ENCODE results near the gene BANK1.

The BANK1 gene

DNA sequence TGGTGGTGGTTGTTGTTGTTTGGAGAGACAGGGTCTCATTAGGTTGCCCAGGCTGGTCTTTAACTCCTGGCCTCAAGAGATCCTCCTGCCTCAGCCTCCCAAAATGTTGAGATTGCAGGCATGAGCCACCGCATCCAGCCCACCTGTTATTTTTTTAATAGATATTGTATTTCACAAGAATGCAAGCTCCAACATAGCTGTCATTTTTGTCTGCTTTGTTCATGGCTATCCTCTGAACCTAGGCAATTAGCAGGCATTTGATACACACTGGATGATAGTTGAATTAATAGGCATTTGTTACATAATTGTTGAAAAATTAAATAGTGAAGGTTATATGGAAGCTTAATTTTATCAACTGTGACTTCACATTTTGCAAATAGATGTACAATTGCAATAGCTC is 64.7 kb downstream of the BANK1 start:
- no peaks in the 10 kb centered on the region for H3K9me3 ChIP-seq (ENCODE audit: control insufficient read depth in 1 of 2, low read length in 2 of 2)
- no peaks in the 10 kb centered on the region for H3K27me3 ChIP-seq (ENCODE audit: low read depth, low read length)
- no peaks in the 10 kb centered on the region for H3K36me3 ChIP-seq (ENCODE audit: control insufficient read depth in 1 of 2, insufficient read depth in 2 of 2, low read length in 2 of 2)
- H3K4me3 ChIP-seq (ENCODE audit: low read depth in 1 of 2, low read length in 2 of 2): no peak overlapping the region
- no peaks in the 10 kb centered on the region for H3K4me1 ChIP-seq (ENCODE audit: control insufficient read depth in 1 of 2, insufficient read depth in 2 of 2, low read length in 2 of 2)
- no peak overlapping the region for H3K27ac ChIP-seq (ENCODE audit: low read length)

DNA sequence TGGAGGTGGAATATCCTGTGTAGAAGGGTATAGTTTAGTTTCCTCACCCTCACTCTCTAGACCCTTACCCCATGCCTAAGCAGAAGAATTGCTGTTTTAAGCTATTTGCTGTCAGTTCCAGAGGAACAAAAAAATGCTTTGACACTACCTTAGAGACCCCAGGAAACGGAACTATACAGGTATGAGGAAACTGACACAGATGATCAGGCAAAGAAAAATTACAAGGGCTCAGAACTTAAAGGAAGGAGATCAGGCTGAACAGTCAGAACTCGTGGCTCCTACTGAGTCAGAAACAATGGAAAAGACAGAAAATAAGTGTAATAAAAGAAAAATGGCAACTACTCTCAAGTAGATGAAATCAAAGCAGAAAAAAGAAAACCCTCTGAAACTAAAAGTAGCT is 65.6 kb downstream of the BANK1 start:
- Histone ChIP-seq H3K9me3 (ENCODE audit: control insufficient read depth in 1 of 2, low read length in 2 of 2) (no peaks in the 10 kb centered on the region), H3K4me1 (ENCODE audit: control insufficient read depth in 1 of 2, insufficient read depth in 2 of 2, low read length in 2 of 2) (no peaks in the 10 kb centered on the region), H3K36me3 (ENCODE audit: control insufficient read depth in 1 of 2, insufficient read depth in 2 of 2, low read length in 2 of 2) (no peaks in the 10 kb centered on the region), H3K27me3 (ENCODE audit: low read depth, low read length) (no peaks in the 10 kb centered on the region), H3K27ac (ENCODE audit: low read length) (no peak overlapping the region), H3K4me3 (ENCODE audit: low read depth in 1 of 2, low read length in 2 of 2) (no peak overlapping the region)

DNA sequence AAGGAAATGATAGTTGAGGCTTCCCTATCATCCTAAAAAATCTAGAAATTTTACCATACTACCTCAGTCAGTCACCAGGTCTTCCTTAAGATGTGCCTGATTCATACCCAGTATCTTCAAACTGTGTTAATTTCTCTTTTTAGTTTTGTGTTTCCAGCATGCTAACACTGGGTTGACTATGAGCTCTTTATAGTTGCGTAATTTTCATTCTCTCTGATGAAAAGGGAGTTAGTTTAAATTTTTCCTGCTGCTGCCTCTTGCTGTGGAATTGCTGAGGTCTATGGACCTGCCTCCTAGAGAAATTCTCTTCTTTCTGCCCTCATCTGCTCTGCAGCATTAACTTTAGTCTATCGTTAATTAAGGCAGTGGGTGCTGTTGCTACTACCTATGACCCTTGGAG is 66.6 kb downstream of the BANK1 start:
- Histone ChIP-seq H3K27ac (ENCODE audit: low read length) (no peak overlapping the region), H3K36me3 (ENCODE audit: control insufficient read depth in 1 of 2, insufficient read depth in 2 of 2, low read length in 2 of 2) (no peaks in the 10 kb centered on the region), H3K4me3 (ENCODE audit: low read depth in 1 of 2, low read length in 2 of 2) (no peak overlapping the region)

DNA sequence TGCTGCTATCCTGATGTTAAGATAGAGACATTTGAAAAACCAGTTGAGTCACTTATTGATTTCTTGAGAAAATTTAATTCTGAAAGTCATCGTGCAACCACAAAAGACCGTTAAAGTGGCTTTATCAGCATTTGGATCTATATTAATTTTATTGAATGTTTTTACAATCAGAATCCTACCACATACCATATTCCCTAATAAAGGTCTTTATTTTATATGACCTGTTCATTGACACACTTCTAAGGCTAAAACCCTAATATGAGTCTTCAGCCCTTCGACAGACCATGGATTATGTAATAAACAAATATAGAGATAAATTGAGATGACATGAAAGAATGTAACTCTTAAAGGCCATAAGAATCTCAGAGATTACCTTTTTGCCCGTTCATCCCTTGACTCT is 68.1 kb downstream of the BANK1 start:
- H3K4me3 ChIP-seq (ENCODE audit: low read depth in 1 of 2, low read length in 2 of 2): no peak overlapping the region
- H3K27ac ChIP-seq (ENCODE audit: low read length): no peak overlapping the region
- no peaks in the 10 kb centered on the region for H3K9me3 ChIP-seq (ENCODE audit: control insufficient read depth in 1 of 2, low read length in 2 of 2)
- H3K27me3 ChIP-seq (ENCODE audit: low read depth, low read length): no peaks in the 10 kb centered on the region
- H3K36me3 ChIP-seq (ENCODE audit: control insufficient read depth in 1 of 2, insufficient read depth in 2 of 2, low read length in 2 of 2): no peaks in the 10 kb centered on the region
- no peaks in the 10 kb centered on the region for H3K4me1 ChIP-seq (ENCODE audit: control insufficient read depth in 1 of 2, insufficient read depth in 2 of 2, low read length in 2 of 2)

More for the DNA sequence above, 66.6 kb downstream of the BANK1 start:
- Histone ChIP-seq H3K4me1 (ENCODE audit: control insufficient read depth in 1 of 2, insufficient read depth in 2 of 2, low read length in 2 of 2) (no peaks in the 10 kb centered on the region), H3K27me3 (ENCODE audit: low read depth, low read length) (no peaks in the 10 kb centered on the region), H3K9me3 (ENCODE audit: control insufficient read depth in 1 of 2, low read length in 2 of 2) (no peaks in the 10 kb centered on the region)

DNA sequence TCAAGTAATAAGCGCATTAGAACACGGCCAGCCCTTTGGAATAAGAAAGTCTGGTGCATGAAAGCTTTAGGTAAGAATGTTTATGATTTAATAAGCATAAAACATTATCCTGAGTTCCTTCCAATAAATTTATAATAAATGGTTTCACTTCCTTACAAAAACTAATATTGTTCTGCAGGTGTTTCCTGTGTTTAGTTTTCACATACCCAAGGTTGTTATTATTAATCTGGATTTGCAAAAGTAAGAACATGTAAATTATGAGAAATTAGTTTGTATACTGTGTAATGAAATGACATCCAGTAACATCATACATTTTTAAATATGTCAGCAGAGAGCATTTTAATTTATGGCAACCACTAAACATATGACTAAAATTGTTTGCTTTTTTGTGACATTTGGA is 72.1 kb downstream of the BANK1 start:
- no peak overlapping the region for H3K4me3 ChIP-seq (ENCODE audit: low read depth in 1 of 2, low read length in 2 of 2)

DNA sequence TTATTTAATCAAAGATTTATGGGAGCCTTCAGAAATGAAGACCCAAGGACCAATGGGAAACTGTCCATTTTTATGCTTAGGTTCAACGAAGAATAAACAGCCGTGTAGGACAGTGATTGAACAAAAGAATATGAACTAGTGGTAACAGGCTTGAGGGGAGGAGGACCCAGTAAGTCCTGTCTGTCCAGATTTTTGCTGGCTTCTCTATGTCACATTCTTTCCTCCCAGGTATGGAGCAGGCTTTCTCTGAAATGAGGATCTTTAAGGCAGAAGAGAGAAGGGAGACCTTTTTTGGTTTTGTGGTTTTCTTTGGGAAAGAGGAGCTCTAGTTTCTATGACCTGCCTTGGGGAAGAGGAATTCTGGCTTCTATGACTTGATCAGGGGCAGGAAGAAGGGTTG is 74.1 kb downstream of the BANK1 start:
- no peaks in the 10 kb centered on the region for H3K27me3 ChIP-seq (ENCODE audit: low read depth, low read length)
- H3K9me3 ChIP-seq (ENCODE audit: control insufficient read depth in 1 of 2, low read length in 2 of 2): no peaks in the 10 kb centered on the region
- no peaks in the 10 kb centered on the region for H3K36me3 ChIP-seq (ENCODE audit: control insufficient read depth in 1 of 2, insufficient read depth in 2 of 2, low read length in 2 of 2)
- H3K4me1 ChIP-seq (ENCODE audit: control insufficient read depth in 1 of 2, insufficient read depth in 2 of 2, low read length in 2 of 2): no peaks in the 10 kb centered on the region
- no peak overlapping the region for H3K27ac ChIP-seq (ENCODE audit: low read length)
- no peak overlapping the region for H3K4me3 ChIP-seq (ENCODE audit: low read depth in 1 of 2, low read length in 2 of 2)

More for the DNA sequence above, 72.1 kb downstream of the BANK1 start:
- Histone ChIP-seq H3K27ac (ENCODE audit: low read length) (no peak overlapping the region), H3K4me1 (ENCODE audit: control insufficient read depth in 1 of 2, insufficient read depth in 2 of 2, low read length in 2 of 2) (no peaks in the 10 kb centered on the region), H3K36me3 (ENCODE audit: control insufficient read depth in 1 of 2, insufficient read depth in 2 of 2, low read length in 2 of 2) (no peaks in the 10 kb centered on the region), H3K9me3 (ENCODE audit: control insufficient read depth in 1 of 2, low read length in 2 of 2) (no peaks in the 10 kb centered on the region), H3K27me3 (ENCODE audit: low read depth, low read length) (no peaks in the 10 kb centered on the region)

DNA sequence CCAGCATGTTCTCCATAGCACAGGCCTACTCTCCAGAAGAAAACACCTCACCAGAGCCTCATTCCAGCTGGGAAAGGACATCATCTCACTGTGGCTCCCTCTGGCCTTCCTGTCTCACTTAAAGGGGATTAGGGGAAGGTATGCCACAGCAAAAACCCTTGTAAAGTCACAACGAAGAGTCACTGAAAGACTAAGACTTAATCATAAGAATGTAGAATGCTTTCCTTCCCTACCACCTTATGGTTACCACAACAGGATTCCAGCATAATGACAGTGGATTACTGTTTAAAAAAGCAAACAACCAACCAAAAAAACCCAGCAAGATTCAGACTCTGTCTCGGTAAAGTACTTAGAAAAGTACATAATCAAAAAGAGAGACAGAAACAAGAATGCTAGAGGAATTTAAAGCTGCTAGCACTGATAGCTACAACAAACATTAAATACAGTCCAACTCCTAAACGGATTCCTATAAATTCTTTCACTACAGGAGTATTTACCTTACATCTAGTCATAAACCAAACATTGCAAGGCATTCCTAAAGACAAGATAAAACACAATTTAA is 75.1 kb downstream of the BANK1 start:
- Histone ChIP-seq H3K9me3 (ENCODE audit: control insufficient read depth in 1 of 2, low read length in 2 of 2) (no peaks in the 10 kb centered on the region), H3K27me3 (ENCODE audit: low read depth, low read length) (no peaks in the 10 kb centered on the region), H3K36me3 (ENCODE audit: control insufficient read depth in 1 of 2, insufficient read depth in 2 of 2, low read length in 2 of 2) (no peaks in the 10 kb centered on the region), H3K27ac (ENCODE audit: low read length) (no peak overlapping the region), H3K4me3 (ENCODE audit: low read depth in 1 of 2, low read length in 2 of 2) (no peak overlapping the region), H3K4me1 (ENCODE audit: control insufficient read depth in 1 of 2, insufficient read depth in 2 of 2, low read length in 2 of 2) (no peaks in the 10 kb centered on the region)

DNA sequence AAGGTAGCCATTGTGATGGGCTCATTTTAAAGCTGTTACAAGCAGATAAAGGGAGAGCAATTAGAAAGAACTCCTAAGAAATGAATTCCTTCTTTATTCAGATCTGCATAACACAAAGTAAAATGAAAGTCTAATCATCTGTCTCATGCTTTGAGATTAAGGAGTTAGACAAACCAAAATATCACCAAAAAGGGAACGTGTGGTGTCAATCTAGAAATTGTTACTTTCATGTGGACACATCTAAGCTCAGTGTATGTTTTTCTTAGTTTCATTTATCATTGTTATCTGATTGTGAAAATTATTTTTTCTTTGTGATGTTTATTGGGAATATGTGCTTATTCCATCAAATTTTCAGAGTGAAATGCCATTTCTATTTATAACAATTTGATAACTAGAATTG is 80.3 kb downstream of the BANK1 start:
- Histone ChIP-seq H3K27ac (ENCODE audit: low read length) (no peak overlapping the region), H3K36me3 (ENCODE audit: control insufficient read depth in 1 of 2, insufficient read depth in 2 of 2, low read length in 2 of 2) (no peaks in the 10 kb centered on the region), H3K4me3 (ENCODE audit: low read depth in 1 of 2, low read length in 2 of 2) (no peak overlapping the region), H3K9me3 (ENCODE audit: control insufficient read depth in 1 of 2, low read length in 2 of 2) (no peaks in the 10 kb centered on the region), H3K27me3 (ENCODE audit: low read depth, low read length) (no peaks in the 10 kb centered on the region), H3K4me1 (ENCODE audit: control insufficient read depth in 1 of 2, insufficient read depth in 2 of 2, low read length in 2 of 2) (no peaks in the 10 kb centered on the region)

DNA sequence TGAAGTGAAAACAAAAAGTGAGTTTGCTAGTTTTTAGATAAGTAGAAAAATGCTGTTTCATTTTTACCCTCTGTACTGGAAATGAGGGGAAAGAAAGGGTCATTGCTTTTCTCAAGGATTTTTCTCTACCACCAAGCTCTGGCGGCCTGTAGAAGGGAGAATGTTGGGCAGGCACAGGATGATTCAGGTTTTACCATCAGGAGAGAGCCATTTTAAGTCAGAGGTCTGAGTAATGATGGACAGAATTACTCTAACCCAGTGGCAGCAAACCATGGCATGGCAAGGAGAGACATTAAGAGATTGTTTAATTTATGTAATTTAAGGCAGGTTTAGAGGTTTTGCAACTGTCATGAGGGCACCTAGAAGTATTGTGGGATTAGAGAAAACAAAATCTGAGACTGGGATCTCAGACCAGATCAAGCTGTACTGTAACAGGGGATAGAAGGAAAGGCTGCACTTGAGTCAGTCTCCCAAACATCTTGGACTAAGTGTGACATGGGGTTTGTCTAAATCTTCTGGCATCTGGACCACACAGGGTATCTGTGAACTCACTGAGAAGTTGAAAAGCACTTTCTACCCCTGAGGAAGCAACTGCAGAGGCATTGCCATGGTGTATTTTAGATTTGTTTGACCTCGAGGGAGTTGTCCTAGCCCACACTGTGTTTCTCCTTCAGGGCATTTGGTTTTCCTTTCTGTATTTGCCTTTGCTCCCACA is 81.6 kb downstream of the BANK1 start:
- H3K9me3 ChIP-seq (ENCODE audit: control insufficient read depth in 1 of 2, low read length in 2 of 2): no peaks in the 10 kb centered on the region
- no peak overlapping the region for H3K27ac ChIP-seq (ENCODE audit: low read length)
- no peaks in the 10 kb centered on the region for H3K4me1 ChIP-seq (ENCODE audit: control insufficient read depth in 1 of 2, insufficient read depth in 2 of 2, low read length in 2 of 2)
- H3K36me3 ChIP-seq (ENCODE audit: control insufficient read depth in 1 of 2, insufficient read depth in 2 of 2, low read length in 2 of 2): no peaks in the 10 kb centered on the region
- H3K4me3 ChIP-seq (ENCODE audit: low read depth in 1 of 2, low read length in 2 of 2): no peak overlapping the region
- H3K27me3 ChIP-seq (ENCODE audit: low read depth, low read length): no peaks in the 10 kb centered on the region

DNA sequence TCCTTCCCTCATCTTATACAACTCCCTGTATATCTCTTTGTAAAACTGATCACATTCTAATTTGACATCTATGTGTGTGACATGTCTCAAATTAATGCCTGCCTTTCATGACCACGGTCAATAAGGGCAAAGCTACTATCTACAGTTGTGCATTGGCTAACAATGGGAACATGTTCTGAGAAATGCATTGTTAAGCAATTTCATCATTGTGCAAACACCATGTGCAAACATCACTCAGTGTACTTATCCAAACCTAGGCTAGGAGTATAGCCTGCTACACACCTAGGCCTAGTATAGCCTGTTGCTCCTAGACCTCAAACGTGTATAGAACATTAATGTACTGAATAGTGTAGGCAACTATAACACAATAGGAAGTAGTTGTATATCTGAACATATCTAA is 95.0 kb downstream of the BANK1 start:
- Histone ChIP-seq H3K4me1 (ENCODE audit: control insufficient read depth in 1 of 2, insufficient read depth in 2 of 2, low read length in 2 of 2) (no peaks in the 10 kb centered on the region), H3K4me3 (ENCODE audit: low read depth in 1 of 2, low read length in 2 of 2) (no peak overlapping the region), H3K27ac (ENCODE audit: low read length) (no peak overlapping the region), H3K9me3 (ENCODE audit: control insufficient read depth in 1 of 2, low read length in 2 of 2) (no peaks in the 10 kb centered on the region), H3K27me3 (ENCODE audit: low read depth, low read length) (no peaks in the 10 kb centered on the region), H3K36me3 (ENCODE audit: control insufficient read depth in 1 of 2, insufficient read depth in 2 of 2, low read length in 2 of 2) (no peaks in the 10 kb centered on the region)

DNA sequence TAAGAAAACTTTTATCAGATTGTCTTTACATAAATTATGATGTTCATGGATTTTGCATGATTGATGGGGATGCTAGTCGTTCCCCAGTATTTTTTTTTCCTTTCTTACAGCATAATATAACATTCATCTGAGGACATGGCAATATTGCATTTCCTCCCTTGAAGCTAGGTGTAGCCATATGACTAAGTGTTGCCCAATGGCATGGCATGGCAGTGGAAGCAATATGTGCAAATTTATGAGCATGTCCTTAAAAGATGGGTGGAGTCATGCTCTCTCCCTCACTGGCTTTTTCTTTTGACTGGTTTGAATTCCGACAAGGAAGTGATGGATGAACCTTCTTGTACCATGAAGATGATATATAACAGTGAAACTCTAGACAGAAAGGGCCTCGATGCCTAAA is 96.3 kb downstream of the BANK1 start:
- Histone ChIP-seq H3K4me3 (ENCODE audit: low read depth in 1 of 2, low read length in 2 of 2) (no peak overlapping the region), H3K9me3 (ENCODE audit: control insufficient read depth in 1 of 2, low read length in 2 of 2) (peaks cover 0 to 2% of the 10 kb centered on the region in 2 donors), H3K27ac (ENCODE audit: low read length) (no peak overlapping the region), H3K4me1 (ENCODE audit: control insufficient read depth in 1 of 2, insufficient read depth in 2 of 2, low read length in 2 of 2) (no peaks in the 10 kb centered on the region), H3K36me3 (ENCODE audit: control insufficient read depth in 1 of 2, insufficient read depth in 2 of 2, low read length in 2 of 2) (no peaks in the 10 kb centered on the region), H3K27me3 (ENCODE audit: low read depth, low read length) (no peaks in the 10 kb centered on the region)

DNA sequence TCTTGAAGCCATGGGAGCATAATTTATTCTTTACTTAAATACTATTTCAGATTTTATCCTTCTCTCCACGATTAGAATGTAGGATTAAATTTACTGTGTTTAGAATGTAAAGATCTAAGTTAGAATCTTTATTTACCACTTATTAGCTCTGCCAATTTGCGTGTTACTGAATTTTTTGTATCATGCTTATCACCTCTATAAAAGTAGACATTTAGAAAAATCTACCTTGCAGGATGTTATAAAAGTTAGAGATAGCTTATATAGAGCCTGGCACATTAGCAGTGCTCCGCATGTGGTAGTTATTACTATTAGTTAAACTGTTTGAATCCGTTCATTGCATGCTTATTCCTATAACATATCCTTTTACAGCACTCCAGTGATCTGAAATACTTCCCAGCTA is 97.9 kb downstream of the BANK1 start:
- Histone ChIP-seq H3K27me3 (ENCODE audit: low read depth, low read length) (no peaks in the 10 kb centered on the region), H3K27ac (ENCODE audit: low read length) (no peak overlapping the region), H3K4me3 (ENCODE audit: low read depth in 1 of 2, low read length in 2 of 2) (no peak overlapping the region), H3K36me3 (ENCODE audit: control insufficient read depth in 1 of 2, insufficient read depth in 2 of 2, low read length in 2 of 2) (no peaks in the 10 kb centered on the region), H3K4me1 (ENCODE audit: control insufficient read depth in 1 of 2, insufficient read depth in 2 of 2, low read length in 2 of 2) (no peaks in the 10 kb centered on the region), H3K9me3 (ENCODE audit: control insufficient read depth in 1 of 2, low read length in 2 of 2) (peaks cover 0 to 2% of the 10 kb centered on the region in 2 donors)
